NCI-H2227 (cell line): ENCODE measurements around the gene PRKCQ.

Experiments used
- DNase-seq: peaks from one replicate; lab custom pipeline; 2025; ENCODE audit not compliant: unreplicated experiment; lab: John Stamatoyannopoulos, UW

Gene PRKCQ

DNA sequence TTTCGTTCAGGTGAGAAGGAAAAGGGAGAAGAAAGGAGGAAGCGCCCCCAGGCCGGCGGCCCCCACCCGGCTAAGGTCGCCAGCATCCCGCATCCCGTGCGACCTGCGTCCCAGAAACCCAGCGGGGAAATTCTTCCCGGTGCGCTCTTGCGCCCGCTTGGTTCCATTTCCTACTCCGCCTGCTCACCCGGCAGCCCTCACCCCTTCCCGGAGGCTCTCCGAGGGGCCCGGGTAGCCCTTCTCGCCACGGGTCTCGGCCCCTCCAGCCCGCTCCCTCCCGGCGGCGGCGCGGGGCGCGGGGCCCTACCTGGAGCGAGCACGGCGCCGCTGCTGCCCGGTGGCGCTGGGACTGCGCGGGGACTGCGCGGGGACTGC, at the start of gene PRKCQ:
PRKCQ (minus strand) TSS at position 373 of the 375 bp plus-strand sequence. CDS start 65,141 bp downstream, outside the sequence.
- peak; percentile 20 for DNase-seq

DNA sequence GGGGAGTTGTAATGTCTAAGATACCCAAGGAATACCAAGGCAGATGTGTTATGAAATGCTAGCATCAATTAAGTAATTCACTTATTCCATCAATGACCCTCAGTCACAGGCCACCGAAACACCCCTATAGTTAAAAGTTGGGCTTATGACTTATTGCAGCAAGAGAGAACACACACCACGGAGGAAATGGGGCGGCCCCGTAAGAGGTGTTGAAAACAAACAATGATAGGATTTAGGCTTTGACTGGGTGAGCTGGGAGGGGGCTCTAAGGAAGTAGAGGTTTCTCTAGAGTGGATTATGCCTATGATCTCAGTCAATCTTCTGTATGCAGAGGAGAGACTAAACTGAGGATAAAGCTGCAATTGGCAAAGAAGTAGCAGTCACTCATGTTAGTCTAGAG, 45.4 kb upstream of the PRKCQ start:
- DNase-seq: no peak

DNA sequence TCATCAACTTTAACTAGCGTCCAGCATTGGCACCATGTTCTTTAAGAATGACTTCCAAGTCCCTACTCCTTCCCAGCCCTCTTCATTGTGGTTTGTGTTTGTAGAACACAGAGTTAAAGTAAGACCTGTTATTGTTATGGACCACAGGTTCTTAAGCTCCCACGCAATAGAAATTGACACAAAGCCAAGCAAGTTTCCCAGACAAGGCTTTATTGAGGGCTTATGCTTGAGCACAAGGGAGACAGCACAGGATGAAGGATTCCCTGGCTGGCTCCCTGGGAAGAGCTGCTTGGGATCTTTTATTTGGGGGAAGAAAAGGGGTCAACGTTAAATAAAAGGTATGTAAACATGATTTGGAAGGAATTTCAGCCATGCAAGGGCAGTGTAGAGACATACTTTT, 44.3 kb upstream of the PRKCQ start:
- DNase-seq: no peak

- DNase-seq: no peak
Observed at GRCh38 chr10:6622921-6623320, 42.8 kb upstream of the PRKCQ start.

GRCh38 chr10:6621536-6621935, 41.5 kb upstream of the PRKCQ start:
- no peak for DNase-seq

GRCh38 chr10:6619660-6620059, 39.6 kb upstream of the PRKCQ start:
- no peak for DNase-seq

DNA sequence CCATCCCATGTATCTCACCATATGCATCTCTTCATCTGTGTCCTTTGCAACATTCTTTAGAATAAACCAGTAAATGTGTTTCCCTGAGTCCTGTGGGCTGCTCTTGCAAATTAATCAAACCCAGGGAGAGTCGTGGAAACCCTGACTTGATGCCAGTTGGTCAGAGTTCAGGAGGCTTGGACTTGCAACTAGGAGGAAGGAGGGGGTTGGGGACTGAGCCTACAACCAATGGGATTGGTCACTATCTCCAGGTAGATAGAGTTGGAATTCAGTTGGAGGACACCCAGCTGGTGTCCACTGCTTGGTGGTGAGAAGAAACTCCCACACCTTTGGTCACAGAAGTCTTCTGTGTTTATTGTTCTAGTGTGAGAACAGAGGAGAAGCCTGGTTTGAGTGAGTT, 38.3 kb upstream of the PRKCQ start:
- no peak for DNase-seq

GRCh38 chr10:6617309-6618076, 37.4 kb upstream of the PRKCQ start:
- DNase-seq: no peak

- no peak for DNase-seq
Observed at GRCh38 chr10:6615971-6616370, 35.9 kb upstream of the PRKCQ start.

DNA sequence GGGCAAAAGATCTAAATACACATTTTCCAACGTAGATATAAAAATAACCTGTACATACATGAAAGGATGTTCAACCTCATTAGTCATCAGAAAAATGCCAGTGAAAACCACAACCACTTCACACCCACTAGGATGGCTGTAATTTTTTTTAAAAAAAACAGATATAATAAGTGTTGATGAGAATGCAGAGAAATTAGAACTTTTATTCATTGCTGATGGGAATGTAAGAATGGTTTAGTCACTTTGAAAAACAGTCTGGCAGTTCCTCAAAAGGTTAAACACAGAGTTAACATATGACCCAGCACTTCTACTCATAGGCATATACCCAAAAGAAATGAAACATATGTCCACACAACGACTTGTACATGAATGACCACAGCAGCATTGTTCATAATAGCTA, 32.3 kb upstream of the PRKCQ start:
- no peak for DNase-seq

GRCh38 chr10:6610647-6611046, 30.6 kb upstream of the PRKCQ start:
- no peak for DNase-seq

DNA sequence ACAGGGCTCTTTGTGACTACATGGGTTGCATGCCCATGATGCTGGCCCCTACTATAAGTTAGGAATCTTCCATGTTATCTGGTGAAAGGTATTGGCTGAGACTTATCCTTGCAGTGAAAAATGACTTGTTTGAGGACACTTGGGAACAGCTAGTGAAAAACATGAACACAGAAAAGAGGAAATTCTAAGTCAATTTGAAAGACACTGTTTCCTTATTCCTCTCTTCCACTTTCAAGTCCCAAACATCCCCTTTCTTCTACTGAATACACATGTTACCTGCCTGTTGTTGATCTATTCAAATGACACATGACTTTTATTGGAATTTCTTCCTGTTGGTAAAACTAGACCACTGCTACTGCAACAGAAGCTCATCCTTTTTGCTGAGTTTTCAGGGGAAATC, 29.5 kb upstream of the PRKCQ start:
- DNase-seq: no peak

DNA sequence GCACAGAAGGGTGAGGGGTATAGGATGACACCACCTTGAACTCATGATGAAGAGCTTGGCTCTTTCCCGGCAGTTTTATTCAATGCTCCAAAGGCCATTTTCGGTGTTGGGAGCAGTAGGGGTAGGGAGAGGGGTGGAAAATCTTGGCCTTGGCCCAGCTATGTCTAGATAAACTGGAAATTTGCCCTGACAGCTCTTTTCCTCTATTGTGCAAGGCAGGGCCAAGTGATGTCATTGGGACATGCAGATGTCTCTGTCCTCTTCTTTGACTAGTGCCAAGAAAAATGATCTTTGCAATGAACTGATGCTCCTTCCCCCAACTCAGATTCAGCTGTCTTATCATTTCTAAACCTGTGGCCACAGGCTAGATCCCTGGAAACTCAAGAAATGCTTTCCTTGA, 27.7 kb upstream of the PRKCQ start:
- no peak for DNase-seq

GRCh38 chr10:6607182-6607581, 27.1 kb upstream of the PRKCQ start:
- no peak for DNase-seq

GRCh38 chr10:6603142-6604125, 23.4 kb upstream of the PRKCQ start:
- no peak for DNase-seq

DNA sequence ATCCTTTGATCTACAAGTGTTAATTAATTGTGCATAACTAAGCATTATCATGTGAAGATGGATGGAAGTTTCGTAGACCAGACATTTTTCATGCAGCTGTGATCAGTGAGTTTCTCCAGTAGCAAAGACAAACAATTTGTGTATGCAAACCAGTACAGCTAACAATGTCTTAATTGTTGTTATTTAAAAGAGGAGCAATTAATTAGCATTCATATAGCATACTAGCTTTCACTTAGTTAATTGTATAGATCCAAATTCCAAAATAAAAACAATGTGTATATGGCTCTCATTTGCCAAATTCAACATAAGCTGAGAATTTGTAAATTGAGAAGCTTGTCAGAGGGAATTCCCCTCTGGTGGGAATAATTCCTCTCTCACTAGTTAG, 22.6 kb upstream of the PRKCQ start:
- no peak for DNase-seq

GRCh38 chr10:6602026-6602699, 22.1 kb upstream of the PRKCQ start:
- no peak for DNase-seq

GRCh38 chr10:6601246-6601805, 21.2 kb upstream of the PRKCQ start:
- DNase-seq: no peak

DNA sequence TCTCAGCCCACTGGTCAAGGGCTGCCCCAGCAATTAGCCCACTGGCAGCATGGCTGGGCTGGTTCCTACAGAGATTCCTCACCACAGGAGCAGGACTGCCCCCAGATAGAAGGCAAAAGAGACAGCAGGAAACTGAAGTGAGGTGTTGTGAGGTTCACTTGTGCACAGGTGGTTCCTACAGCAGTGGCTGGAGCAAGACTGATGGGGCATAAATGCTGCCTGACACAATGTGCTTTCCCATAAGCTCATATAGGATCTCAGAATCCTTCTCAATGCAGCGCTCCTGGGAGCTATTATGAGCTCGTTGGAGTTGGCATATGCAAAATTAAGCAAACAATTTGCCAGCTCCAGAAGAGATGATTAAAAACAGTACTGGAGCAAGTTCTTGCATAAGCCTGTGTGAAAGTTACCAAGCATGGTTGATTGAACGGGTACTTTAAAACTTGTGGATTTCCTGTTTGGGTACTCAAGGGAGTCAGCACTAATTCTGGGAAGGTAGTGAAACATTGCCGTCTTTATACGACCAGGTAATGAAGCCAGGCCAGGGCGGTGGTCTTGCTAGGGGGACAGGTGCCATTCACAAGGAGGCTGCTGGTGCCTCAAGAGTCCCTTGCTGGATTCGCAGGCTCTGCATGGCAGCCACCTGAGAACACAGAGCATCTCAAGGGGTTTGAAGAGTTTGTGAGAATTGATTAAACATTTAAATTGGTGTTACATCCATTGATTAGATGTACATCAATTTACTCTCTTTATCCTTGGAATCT, 20.3 kb upstream of the PRKCQ start:
- DNase-seq: no peak

GRCh38 chr10:6598679-6599078, 18.6 kb upstream of the PRKCQ start:
- DNase-seq: no peak

DNA sequence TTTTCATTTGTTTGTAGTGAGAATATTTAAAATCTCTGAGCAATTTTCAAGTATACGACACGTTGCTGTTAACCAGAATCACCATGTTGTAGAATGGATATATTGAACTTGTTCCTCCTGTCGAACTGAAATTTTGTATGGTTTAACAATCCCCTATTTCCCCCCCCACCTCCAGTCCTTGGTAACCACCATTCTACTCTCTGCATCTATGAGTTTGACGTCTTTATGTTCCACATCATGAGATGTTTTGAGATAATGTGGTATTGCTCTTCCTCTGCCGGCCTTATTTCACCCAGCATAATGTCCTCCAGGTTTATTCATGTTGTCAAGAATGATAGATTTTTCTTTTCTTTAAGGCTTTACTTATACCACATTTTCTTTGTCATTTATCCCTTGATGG, 17.4 kb upstream of the PRKCQ start:
- no peak for DNase-seq
